PC-3 (cell line): ENCODE results near the gene MS4A6E.

Experiments used
- CTCF ChIP-seq: fragments of 300-600 bp; sonication (generic); conservative IDR thresholded peaks from 2 replicates; pipeline ENCODE4 v1.5.1; 2017; ENCODE audit warnings: antibody characterized with exemption, low read depth, mild to moderate bottlenecking, low read length
- EZH2phosphoT487 ChIP-seq: fragments of 300-600 bp; sonication (generic); IDR thresholded peaks from 2 replicates; pipeline ENCODE4 v1.6.1; 2018; ENCODE audit warnings: mild to moderate bottlenecking, antibody characterized with exemption, low read length, borderline replicate concordance

- no peak for TF ChIP-seq CTCF
- no peak for TF ChIP-seq EZH2phosphoT487
Observed at GRCh38 chr11:60282286-60282685, 44.8 kb upstream of the MS4A6E start.
